ENCODE measurements around the gene TIMM8B.

Gene TIMM8B

DNA sequence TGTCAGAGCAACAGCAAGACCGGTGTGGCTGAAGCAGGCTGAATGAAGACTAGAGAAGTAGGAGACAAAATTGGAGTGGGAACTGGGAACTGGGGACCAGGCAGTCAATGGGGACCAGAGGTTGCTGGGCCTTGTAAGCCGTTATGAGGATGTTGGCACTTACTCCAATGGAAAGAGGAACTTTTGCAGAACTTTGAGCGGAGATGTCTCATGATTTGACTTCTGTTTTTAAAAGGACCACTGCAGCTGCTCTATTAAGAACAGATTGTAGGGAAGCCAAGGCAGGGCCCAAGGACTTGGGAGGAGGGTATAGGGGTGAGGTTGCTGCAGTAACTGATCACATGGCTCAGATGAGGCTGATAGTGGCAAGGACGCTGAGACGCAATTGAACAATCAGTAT lies 43.1 kb upstream of the TIMM8B start:
- no peak overlapping the region for H3K27ac ChIP-seq (ENCODE audit: extremely low read depth, low read depth, low read length)
- no peaks in the 10 kb centered on the region for H3K36me3 ChIP-seq (ENCODE audit: control insufficient read depth in 2 of 2, insufficient read depth in 1 of 2, low read length in 2 of 2)
- H3K9me3 ChIP-seq (ENCODE audit: control insufficient read depth, insufficient read depth, low read depth, low read length) = no peaks in the 10 kb centered on the region
- H3K4me1 ChIP-seq (ENCODE audit: control insufficient read depth, insufficient read depth, low read length) = 0 out of 2 replicates have a peak, but pooled peaks cover 3% of the 10 kb centered on the region
- ChIA-PET CTCF (interaction anchor here (0.8 to 0.9 kb wide), 2 partner anchors 9 to 16 kb away, joined by 3 read pairs; no protein-coding TSS in a partner anchor), POLR2A (no interaction called here)
- TF ChIP-seq YY1 (tag by site-specific recombination; IDR thresholded peaks at IDR 0.05) = no peak
- no peak for TF ChIP-seq ZNF843 (tag by site-specific recombination; IDR thresholded peaks at IDR 0.05)
- no peak for TF ChIP-seq ZNF610 (tag by site-specific recombination; IDR thresholded peaks at IDR 0.05; ENCODE audit: borderline replicate concordance)
- no peak for TF ChIP-seq ZNF621 (tag by site-specific recombination; IDR thresholded peaks at IDR 0.05)
- TF ChIP-seq ZNF514 (tag by site-specific recombination; IDR thresholded peaks at IDR 0.05) = no peak
- no peak for TF ChIP-seq ZBTB20 (tag by site-specific recombination; IDR thresholded peaks at IDR 0.05)
- no peak for TF ChIP-seq ZNF791 (tag by site-specific recombination; IDR thresholded peaks at IDR 0.05)
- no peak for TF ChIP-seq ZNF324 (tag by site-specific recombination; IDR thresholded peaks at IDR 0.05)
- TF ChIP-seq ZNF623 (tag by site-specific recombination; IDR thresholded peaks at IDR 0.05) = no peak
- no peak for TF ChIP-seq ZNF76 (tag by site-specific recombination; IDR thresholded peaks at IDR 0.05; ENCODE audit: borderline replicate concordance, low read depth)
- no peak for TF ChIP-seq GLI2 (tag by site-specific recombination; IDR thresholded peaks at IDR 0.05; ENCODE audit: borderline replicate concordance, low read depth)
- TF ChIP-seq ZNF423 (tag by site-specific recombination; IDR thresholded peaks at IDR 0.05) = no peak
- no peak for TF ChIP-seq RBAK (tag by site-specific recombination; IDR thresholded peaks at IDR 0.05)
- TF ChIP-seq ZFP41 (tag by site-specific recombination; IDR thresholded peaks at IDR 0.05; ENCODE audit: borderline replicate concordance) = no peak
- TF ChIP-seq SCRT2 (tag by site-specific recombination; IDR thresholded peaks at IDR 0.05) = no peak
- TF ChIP-seq ZNF548 (tag by site-specific recombination; IDR thresholded peaks at IDR 0.05) = no peak
- H3K4me3 ChIP-seq (ENCODE audit: low read depth, low read length) = no peak overlapping the region

DNA sequence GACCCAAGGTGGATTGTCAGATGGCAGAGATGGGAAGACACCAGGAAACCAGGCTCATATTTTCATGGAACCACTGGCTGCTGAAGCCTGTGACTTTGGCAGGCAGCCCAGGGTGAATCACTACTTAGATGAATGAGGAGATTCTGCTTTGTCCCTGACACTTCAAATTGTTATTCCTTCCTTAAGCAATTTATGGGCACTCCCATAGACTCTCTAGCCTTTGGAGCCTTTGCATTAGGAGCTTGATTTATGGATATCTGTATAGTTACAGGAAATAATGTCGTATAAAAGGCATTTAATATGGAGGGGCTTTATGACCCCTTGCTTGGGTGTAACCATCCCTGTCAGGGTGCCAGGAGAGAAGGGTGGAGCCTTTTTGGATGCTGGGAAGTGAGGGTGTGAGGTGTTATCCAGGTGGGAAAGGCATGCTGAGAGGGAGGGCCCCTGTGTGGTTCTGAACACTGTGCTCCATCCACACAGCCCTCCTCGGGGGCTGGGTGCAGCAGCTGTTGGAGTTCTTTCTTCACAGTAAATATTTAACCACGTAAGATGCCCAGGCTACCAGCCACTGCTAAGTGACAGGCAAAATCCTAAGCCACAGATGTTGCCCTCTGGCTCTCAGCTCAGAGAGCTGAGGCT lies 42.0 kb upstream of the TIMM8B start:
- Histone ChIP-seq H3K4me1 (ENCODE audit: control insufficient read depth, insufficient read depth, low read length) (0 out of 2 replicates have a peak, but pooled peaks cover 3% of the 10 kb centered on the region), H3K27ac (ENCODE audit: extremely low read depth, low read depth, low read length) (no peak overlapping the region), H3K4me3 (ENCODE audit: low read depth, low read length) (no peak overlapping the region), H3K36me3 (ENCODE audit: control insufficient read depth in 2 of 2, insufficient read depth in 1 of 2, low read length in 2 of 2) (no peaks in the 10 kb centered on the region), H3K9me3 (ENCODE audit: control insufficient read depth, insufficient read depth, low read depth, low read length) (no peaks in the 10 kb centered on the region)
- ChIA-PET POLR2A (no interaction called here), CTCF (interaction anchor here (0.8 to 1.3 kb wide), 3 partner anchors 8 to 151 kb away, joined by 3 to 7 read pairs (median 3); no protein-coding TSS in a partner anchor)
- TF ChIP-seq ZNF670 (tag by site-specific recombination; IDR thresholded peaks at IDR 0.05; ENCODE audit: low read depth) = no peak
- TF ChIP-seq, protein P1, sequence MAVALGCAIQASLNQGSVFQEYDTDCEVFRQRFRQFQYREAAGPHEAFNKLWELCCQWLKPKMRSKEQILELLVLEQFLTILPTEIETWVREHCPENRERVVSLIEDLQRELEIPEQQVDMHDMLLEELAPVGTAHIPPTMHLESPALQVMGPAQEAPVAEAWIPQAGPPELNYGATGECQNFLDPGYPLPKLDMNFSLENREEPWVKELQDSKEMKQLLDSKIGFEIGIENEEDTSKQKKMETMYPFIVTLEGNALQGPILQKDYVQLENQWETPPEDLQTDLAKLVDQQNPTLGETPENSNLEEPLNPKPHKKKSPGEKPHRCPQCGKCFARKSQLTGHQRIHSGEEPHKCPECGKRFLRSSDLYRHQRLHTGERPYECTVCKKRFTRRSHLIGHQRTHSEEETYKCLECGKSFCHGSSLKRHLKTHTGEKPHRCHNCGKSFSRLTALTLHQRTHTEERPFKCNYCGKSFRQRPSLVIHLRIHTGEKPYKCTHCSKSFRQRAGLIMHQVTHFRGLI (tag by site-specific recombination; IDR thresholded peaks at IDR 0.05) = no peak
- TF ChIP-seq ZNF560 (tag by site-specific recombination; IDR thresholded peaks at IDR 0.05; ENCODE audit: borderline replicate concordance) = no peak
- TF ChIP-seq ZFP3 (tag by site-specific recombination; IDR thresholded peaks at IDR 0.05; ENCODE audit: low read depth) = no peak
- TF ChIP-seq ZNF768 (tag by site-specific recombination; IDR thresholded peaks at IDR 0.05) = no peak
- TF ChIP-seq ZNF776 (tag by site-specific recombination; IDR thresholded peaks at IDR 0.05; ENCODE audit: borderline replicate concordance) = no peak
- TF ChIP-seq, protein P2, sequence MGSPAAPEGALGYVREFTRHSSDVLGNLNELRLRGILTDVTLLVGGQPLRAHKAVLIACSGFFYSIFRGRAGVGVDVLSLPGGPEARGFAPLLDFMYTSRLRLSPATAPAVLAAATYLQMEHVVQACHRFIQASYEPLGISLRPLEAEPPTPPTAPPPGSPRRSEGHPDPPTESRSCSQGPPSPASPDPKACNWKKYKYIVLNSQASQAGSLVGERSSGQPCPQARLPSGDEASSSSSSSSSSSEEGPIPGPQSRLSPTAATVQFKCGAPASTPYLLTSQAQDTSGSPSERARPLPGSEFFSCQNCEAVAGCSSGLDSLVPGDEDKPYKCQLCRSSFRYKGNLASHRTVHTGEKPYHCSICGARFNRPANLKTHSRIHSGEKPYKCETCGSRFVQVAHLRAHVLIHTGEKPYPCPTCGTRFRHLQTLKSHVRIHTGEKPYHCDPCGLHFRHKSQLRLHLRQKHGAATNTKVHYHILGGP (tag by site-specific recombination; IDR thresholded peaks at IDR 0.05) = no peak
- TF ChIP-seq, protein P3, sequence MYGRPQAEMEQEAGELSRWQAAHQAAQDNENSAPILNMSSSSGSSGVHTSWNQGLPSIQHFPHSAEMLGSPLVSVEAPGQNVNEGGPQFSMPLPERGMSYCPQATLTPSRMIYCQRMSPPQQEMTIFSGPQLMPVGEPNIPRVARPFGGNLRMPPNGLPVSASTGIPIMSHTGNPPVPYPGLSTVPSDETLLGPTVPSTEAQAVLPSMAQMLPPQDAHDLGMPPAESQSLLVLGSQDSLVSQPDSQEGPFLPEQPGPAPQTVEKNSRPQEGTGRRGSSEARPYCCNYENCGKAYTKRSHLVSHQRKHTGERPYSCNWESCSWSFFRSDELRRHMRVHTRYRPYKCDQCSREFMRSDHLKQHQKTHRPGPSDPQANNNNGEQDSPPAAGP (tag by site-specific recombination; IDR thresholded peaks at IDR 0.05) = peak; percentile 36; the same call in 1 of the 2 replicates
- no peak for TF ChIP-seq ZNF514 (tag by site-specific recombination; IDR thresholded peaks at IDR 0.05)
- peak; percentile 90 for TF ChIP-seq KLF1 (tag by site-specific recombination; IDR thresholded peaks at IDR 0.05)
- TF ChIP-seq ZNF521 (tag by site-specific recombination; IDR thresholded peaks at IDR 0.05) = no peak
- TF ChIP-seq GLI2 (tag by site-specific recombination; IDR thresholded peaks at IDR 0.05; ENCODE audit: borderline replicate concordance, low read depth) = no peak
- TF ChIP-seq ZNF274 (IDR thresholded peaks at IDR 0.05; ENCODE audit: low read length) = no peak
- no peak for TF ChIP-seq ZNF274 (tag by site-specific recombination; IDR thresholded peaks at IDR 0.05; ENCODE audit: borderline replicate concordance)
- 0 out of 2 replicates have a peak, but pooled peaks have one; percentile 7 for TF ChIP-seq GLIS1 (tag by site-specific recombination; IDR thresholded peaks at IDR 0.05)
- no peak for TF ChIP-seq ZNF530 (tag by site-specific recombination; IDR thresholded peaks at IDR 0.05; ENCODE audit: low read depth)
- no peak for TF ChIP-seq ZNF544 (tag by site-specific recombination; IDR thresholded peaks at IDR 0.05)
- TF ChIP-seq SCRT2 (tag by site-specific recombination; IDR thresholded peaks at IDR 0.05) = no peak
- no peak for TF ChIP-seq ZNF571 (tag by site-specific recombination; IDR thresholded peaks at IDR 0.05)
- peak; percentile 51 for TF ChIP-seq SP7 (tag by site-specific recombination; IDR thresholded peaks at IDR 0.05)
- no peak for TF ChIP-seq ZNF529 (tag by site-specific recombination; IDR thresholded peaks at IDR 0.05; ENCODE audit: insufficient replicate concordance)

Data from HEK293 (cell line).